Spleen (tissue), 11 donors: ENCODE data around the gene GCSH. TPM values are rescaled to one million over a fixed set of nuclear protein-coding genes. Genes with fewer than 3 reads are reported as not detected.

ENCODE experiments used
- DNase-seq: peaks from one replicate; pipeline ENCODE4 v3.0.0-alpha.2; 2020
- H3K27ac ChIP-seq, 8 donors: fragments of 200-600 bp; sonication (generic) in 7 of 8; 1 replicate in 4 of 8; 2 replicates in 4 of 8; pipeline versions ENCODE4 v1.5.0 to v1.8.0; 2016 to 2021; ENCODE audit warnings: inconsistent platforms in 4 of 8, mild to moderate bottlenecking in 4 of 8, moderate library complexity in 1 of 8
- H3K27me3 ChIP-seq, 7 donors: fragments of 200-600 bp; sonication (generic) in 6 of 7; replicated peaks in 1 of 7; 1 replicate in 4 of 7; 2 replicates in 3 of 7; pipeline versions ENCODE4 v1.5.0 to v1.8.0; 2016 to 2021; ENCODE audit warnings: inconsistent platforms in 3 of 7, mild to moderate bottlenecking in 1 of 7
- H3K36me3 ChIP-seq, 6 donors: fragments of 200-600 bp; sonication (generic) in 5 of 6; 1 replicate in 4 of 6; 2 replicates in 2 of 6; pipeline versions ENCODE4 v1.5.0 to v1.8.0; 2016 to 2021; ENCODE audit warnings: inconsistent platforms in 2 of 6
- H3K4me1 ChIP-seq, 6 donors: fragments of 200-600 bp; sonication (generic) in 5 of 6; 1 replicate in 3 of 6; 2 replicates in 3 of 6; pipeline versions ENCODE4 v1.5.0 to v1.8.0; 2016 to 2021; ENCODE audit warnings: inconsistent platforms in 3 of 6
- H3K4me3 ChIP-seq, 8 donors: fragments of 200-600 bp; sonication (generic) in 7 of 8; 1 replicate in 4 of 8; 2 replicates in 4 of 8; pipeline versions ENCODE4 v1.5.0 to v1.8.0; 2016 to 2021; ENCODE audit warnings: inconsistent platforms in 4 of 8, mild to moderate bottlenecking in 4 of 8, moderate library complexity in 2 of 8
- H3K9me3 ChIP-seq, 8 donors: fragments of 200-600 bp; sonication (generic) in 7 of 8; 1 replicate in 4 of 8; 2 replicates in 4 of 8; pipeline versions ENCODE4 v1.5.0 to v1.8.0; 2016 to 2021; ENCODE audit warnings: inconsistent platforms in 4 of 8
- POLR2A ChIP-seq, 3 donors: fragments of 450-650 bp; IDR thresholded peaks; one replicate each; pipeline ENCODE4 v1.5.1; 2017; ENCODE audit warnings: antibody characterized with exemption in 3 of 3, mild to moderate bottlenecking in 1 of 3
- POLR2AphosphoS5 ChIP-seq, 3 donors: sonication (generic); formaldehyde crosslinking; IDR thresholded peaks; one replicate each; pipeline ENCODE4 v1.5.1; 2017; ENCODE audit warnings: antibody characterized with exemption in 3 of 3
- WGBS, 5 donors: extraction: QIAGEN DNeasy Blood & Tissue Kit in 3 of 5; methylation state at CpG; one replicate each; pipeline versions ENCODE4 v1.1.5 to v1.1.7; 2013 to 2018; 5-methylcytosine and 5-hydroxymethylcytosine counted together
- intact Hi-C: fragments of 100-400 bp; cut with DNase I; formaldehyde crosslinking; loops from one replicate; pipeline ENCODE4 v1.15.0; 2023; ENCODE audit warnings: low total_unique reads
- polyA plus RNA-seq, 3 donors: library from polyadenylated mRNA; stranded (reverse); fragments of 200-250 nt; gene quantifications; one replicate each; pipeline ENCODE4 v1.2.1, GENCODE V29; 2013
- total RNA-seq, 7 donors: library from RNA; depleted of rRNA in 3 of 7; stranded (reverse); fragments of >200 nt in 3 of 7; fragmentation: NEBNext Ultra II Directional in 4 of 7; extraction: Animal tissue kit (Norgen Biotek cat#: 25700) in 4 of 7; gene quantifications; one replicate each; pipeline versions ENCODE4 v1.1.0 to v1.2.1, GENCODE V29; 2016 to 2021
- TF ChIP-seq, protein P1 (sequence below), 11 experiments: fragments of 200-600 bp in 7 of 11; fragments of 450-650 bp in 4 of 11; sonication (generic) in 4 of 11; IDR thresholded peaks in 8 of 11; conservative IDR thresholded peaks in 3 of 11; 1 replicate in 7 of 11; 2 replicates in 4 of 11; pipeline versions ENCODE4 v1.4.0 to v1.8.0; 2016 to 2021; ENCODE audit warnings: antibody characterized with exemption in 11 of 11, inconsistent platforms in 4 of 11, mild to moderate bottlenecking in 1 of 11
- donor health status: healthy with polysubstance abuse.
- donor health status: DM: no; HTN: no; CAD: no; lungs with moderate emphysema.
- donor health status: DM: no; HTN: no; CAD: no.
- donor health status: Bipolar disorder and iron deficiency.
- donor health status: healthy.
- donor health status: DM: no; HTN: no; CAD: no.
- donor health status: DM: yes; HTN: yes; CAD: no.

Gene GCSH
- total and polyA plus RNA-seq, 10 donors = 7.3 to 14.8 (median 7.7) TPM

DNA sequence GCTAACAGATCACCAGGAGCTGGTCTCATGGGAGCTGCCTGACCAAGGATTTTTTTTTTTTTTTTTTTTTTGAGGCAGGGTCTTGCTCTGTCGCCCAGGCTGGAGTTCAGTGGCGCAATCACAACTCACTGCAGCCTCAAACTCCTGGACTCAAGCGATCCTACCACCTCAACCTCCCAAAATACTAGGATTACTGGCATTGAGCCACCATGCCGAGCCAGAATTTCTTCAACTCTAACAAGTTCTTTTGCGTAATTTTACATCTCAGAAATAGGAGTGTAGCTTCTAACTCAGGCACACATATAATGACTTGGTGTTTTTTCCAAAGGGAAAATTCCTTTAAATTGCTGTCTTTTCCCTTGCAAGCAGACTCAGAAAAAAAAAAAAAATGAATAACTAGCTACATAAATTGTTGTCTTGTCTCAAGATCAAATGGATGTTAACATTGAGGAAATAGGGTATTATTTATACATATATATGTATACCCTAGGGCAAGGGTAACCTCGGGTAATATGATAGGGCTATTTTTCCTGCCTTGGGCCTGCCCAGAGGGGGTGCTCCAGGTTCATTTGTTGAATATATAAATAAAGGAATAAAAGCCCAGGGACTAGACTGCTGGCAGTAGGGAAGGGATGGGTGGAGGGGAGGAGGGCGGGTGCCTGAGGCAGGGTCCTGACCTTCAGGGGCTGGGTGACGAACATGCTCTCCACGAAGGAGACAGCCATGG is 42.8 kb upstream of the GCSH start:
- TF ChIP-seq, protein P1, sequence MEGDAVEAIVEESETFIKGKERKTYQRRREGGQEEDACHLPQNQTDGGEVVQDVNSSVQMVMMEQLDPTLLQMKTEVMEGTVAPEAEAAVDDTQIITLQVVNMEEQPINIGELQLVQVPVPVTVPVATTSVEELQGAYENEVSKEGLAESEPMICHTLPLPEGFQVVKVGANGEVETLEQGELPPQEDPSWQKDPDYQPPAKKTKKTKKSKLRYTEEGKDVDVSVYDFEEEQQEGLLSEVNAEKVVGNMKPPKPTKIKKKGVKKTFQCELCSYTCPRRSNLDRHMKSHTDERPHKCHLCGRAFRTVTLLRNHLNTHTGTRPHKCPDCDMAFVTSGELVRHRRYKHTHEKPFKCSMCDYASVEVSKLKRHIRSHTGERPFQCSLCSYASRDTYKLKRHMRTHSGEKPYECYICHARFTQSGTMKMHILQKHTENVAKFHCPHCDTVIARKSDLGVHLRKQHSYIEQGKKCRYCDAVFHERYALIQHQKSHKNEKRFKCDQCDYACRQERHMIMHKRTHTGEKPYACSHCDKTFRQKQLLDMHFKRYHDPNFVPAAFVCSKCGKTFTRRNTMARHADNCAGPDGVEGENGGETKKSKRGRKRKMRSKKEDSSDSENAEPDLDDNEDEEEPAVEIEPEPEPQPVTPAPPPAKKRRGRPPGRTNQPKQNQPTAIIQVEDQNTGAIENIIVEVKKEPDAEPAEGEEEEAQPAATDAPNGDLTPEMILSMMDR (IDR thresholded peaks at IDR 0.05 in 8 of 11, conservative IDR thresholded peaks at IDR 0.05 in 3 of 11) = no peak
- TF ChIP-seq POLR2AphosphoS5 (IDR thresholded peaks at IDR 0.05) (no peak), POLR2A (IDR thresholded peaks at IDR 0.05) (no peak)
- H3K36me3 ChIP-seq = no peaks in the 10 kb centered on the region
- H3K4me3 ChIP-seq = no peak overlapping the region
- no peak overlapping the region for H3K27ac ChIP-seq
- no peaks in the 10 kb centered on the region for H3K9me3 ChIP-seq
- H3K4me1 ChIP-seq = no peaks in the 10 kb centered on the region
- intact Hi-C loops = no loop called here
- 75 to 89% (median 85%) methylated on average over 9 of the region's 9 CpGs for WGBS, 5 donors
- DNase-seq = no peak
- peaks cover 0 to 13% (median 0%) of the 10 kb centered on the region in 7 donors for H3K27me3 ChIP-seq

DNA sequence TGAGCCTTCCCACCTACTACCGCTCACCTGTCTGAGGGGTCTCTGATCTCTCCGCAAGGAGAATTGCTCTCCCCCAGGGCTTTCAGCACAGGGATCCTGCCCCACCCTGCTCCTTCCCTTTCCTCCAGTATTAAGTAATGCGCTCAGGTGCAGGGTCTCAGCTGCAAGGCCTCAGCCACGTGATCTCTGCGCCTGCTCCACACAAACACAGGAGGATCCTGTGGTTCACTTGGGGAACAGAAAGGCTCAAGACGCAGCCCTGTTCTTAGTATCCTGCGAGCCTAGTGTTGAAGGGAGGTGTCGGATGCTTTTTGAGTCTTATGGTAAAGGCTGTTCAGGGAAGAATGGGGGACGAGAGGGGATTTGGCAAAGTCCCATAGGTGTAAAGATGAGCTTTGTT is 41.6 kb upstream of the GCSH start:
- TF ChIP-seq, protein P1 (IDR thresholded peaks at IDR 0.05 in 8 of 11, conservative IDR thresholded peaks at IDR 0.05 in 3 of 11) = no peak
- TF ChIP-seq POLR2A (IDR thresholded peaks at IDR 0.05) (no peak), POLR2AphosphoS5 (IDR thresholded peaks at IDR 0.05) (no peak)
- intact Hi-C loops = no loop called here
- 75 to 82% (median 78%) methylated on average over 9 of the region's 9 CpGs for WGBS, 5 donors
- peaks cover 0 to 2% (median 0%) of the 10 kb centered on the region in 7 donors for H3K27me3 ChIP-seq
- no peak overlapping the region for H3K4me3 ChIP-seq
- no peaks in the 10 kb centered on the region for H3K9me3 ChIP-seq
- DNase-seq = no peak
- no peaks in the 10 kb centered on the region for H3K4me1 ChIP-seq
- no peaks in the 10 kb centered on the region for H3K36me3 ChIP-seq
- no peak overlapping the region for H3K27ac ChIP-seq

DNA sequence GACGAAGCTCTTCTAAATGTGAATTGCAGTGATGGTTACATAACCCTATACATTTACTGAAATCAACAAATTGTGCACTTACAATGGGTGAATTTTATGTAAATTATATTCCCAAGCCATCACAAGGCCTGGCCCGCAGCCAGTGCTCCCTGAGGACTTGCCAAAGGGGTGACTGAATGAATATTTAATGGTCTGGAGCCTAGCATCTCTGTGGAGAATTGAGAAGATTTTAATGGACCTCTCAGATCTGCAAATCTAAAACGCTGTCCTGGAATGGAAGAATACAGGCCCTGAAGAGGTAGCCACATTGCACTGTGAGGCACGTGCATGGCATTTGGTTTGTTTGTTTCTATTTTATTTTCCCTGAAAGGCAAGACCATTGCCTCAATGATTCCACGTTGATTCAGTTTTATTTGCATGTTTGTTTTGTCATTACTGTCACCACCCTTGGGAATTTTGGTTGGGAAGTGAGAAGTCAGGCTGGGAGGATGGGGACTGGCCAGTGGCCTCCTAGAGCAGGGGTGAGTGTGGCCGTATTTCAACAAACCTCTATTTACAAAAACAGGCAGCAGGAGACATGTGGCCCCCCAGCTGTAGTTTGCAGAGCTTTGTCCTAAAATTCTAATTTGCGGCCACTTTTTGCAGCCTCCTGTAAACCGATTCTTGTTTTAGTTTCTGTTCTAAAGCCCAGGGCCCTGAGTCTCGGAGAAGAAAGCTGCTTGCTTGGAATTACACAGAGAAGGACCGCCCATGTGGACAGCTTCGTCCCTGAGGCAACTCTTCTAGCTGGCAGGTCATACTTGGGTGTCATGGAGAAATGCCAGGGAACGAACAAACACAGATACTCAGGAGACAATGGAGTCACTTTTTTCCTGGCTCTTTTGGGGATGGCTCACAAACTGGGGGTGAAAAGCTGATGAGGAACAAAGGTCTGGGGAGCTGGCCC is 40.5 kb upstream of the GCSH start:
- no peaks in the 10 kb centered on the region for H3K4me1 ChIP-seq
- DNase-seq = no peak
- no peak overlapping the region for H3K4me3 ChIP-seq
- TF ChIP-seq POLR2A (IDR thresholded peaks at IDR 0.05) (no peak), POLR2AphosphoS5 (IDR thresholded peaks at IDR 0.05) (no peak)
- TF ChIP-seq, protein P1 (IDR thresholded peaks at IDR 0.05 in 8 of 11, conservative IDR thresholded peaks at IDR 0.05 in 3 of 11) = no peak
- no peaks in the 10 kb centered on the region for H3K27me3 ChIP-seq
- intact Hi-C loops = no loop called here
- no peaks in the 10 kb centered on the region for H3K9me3 ChIP-seq
- no peak overlapping the region for H3K27ac ChIP-seq
- H3K36me3 ChIP-seq = no peaks in the 10 kb centered on the region
- WGBS, 5 donors = 65 to 79% (median 76%) methylated on average over 12 of the region's 12 CpGs

DNA sequence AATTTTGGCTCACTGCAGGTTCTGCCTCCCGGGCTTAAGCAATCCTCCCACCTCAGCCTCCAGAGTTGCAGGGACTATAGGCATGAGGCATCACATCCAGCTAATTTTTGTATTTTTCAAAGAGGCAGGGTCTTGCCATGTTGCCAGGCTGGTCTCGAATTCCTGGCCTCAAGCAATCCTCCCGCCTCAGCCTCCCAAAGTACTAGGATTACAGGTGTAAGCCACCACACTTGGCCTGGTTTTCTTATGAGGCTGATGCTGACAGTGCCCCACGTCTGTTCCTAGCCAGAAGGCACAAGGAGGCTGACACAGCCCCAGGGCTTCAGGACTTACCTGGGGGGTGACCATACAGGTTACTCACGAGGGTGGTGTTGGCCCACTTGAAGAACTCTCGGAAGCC is 33.9 kb upstream of the GCSH start:
- 82 to 91% (median 85%) methylated on average over 4 to 6 of the region's 6 CpGs for WGBS, 5 donors
- Histone ChIP-seq H3K4me1 (no peaks in the 10 kb centered on the region), H3K9me3 (no peaks in the 10 kb centered on the region), H3K36me3 (no peaks in the 10 kb centered on the region), H3K27ac (no peak overlapping the region), H3K27me3 (no peaks in the 10 kb centered on the region), H3K4me3 (no peak overlapping the region)
- intact Hi-C loops = no loop called here
- TF ChIP-seq, protein P1 (IDR thresholded peaks at IDR 0.05 in 8 of 11, conservative IDR thresholded peaks at IDR 0.05 in 3 of 11) = no peak
- TF ChIP-seq POLR2A (IDR thresholded peaks at IDR 0.05) (no peak), POLR2AphosphoS5 (IDR thresholded peaks at IDR 0.05) (no peak)
- DNase-seq = no peak
